ENCODE results near the gene FRMD1.

Gene FRMD1

GRCh38 chr6:168053957-168054471 lies 25.0 kb downstream of the FRMD1 start:
- DNase-seq = no peak

GRCh38 chr6:168053086-168053956 lies 25.7 kb downstream of the FRMD1 start:
- no peak for DNase-seq

GRCh38 chr6:168052291-168052891 lies 26.6 kb downstream of the FRMD1 start:
- DNase-seq = no peak

- DNase-seq = no peak
These were observed 27.4 kb downstream of the FRMD1 start for GRCh38 chr6:168051648-168052047.

GRCh38 chr6:168050881-168051586 lies 28.0 kb downstream of the FRMD1 start:
- DNase-seq = no peak

- DNase-seq = no peak
These were observed 28.7 kb downstream of the FRMD1 start for GRCh38 chr6:168050225-168050880.

- no peak for DNase-seq
These were observed 29.2 kb downstream of the FRMD1 start for GRCh38 chr6:168049706-168050224.

- no peak for DNase-seq
These were observed 29.7 kb downstream of the FRMD1 start for GRCh38 chr6:168049277-168049676.

- no peak for DNase-seq
These were observed 30.3 kb downstream of the FRMD1 start for GRCh38 chr6:168048724-168049025.

GRCh38 chr6:168047841-168048723 lies 30.9 kb downstream of the FRMD1 start:
- DNase-seq = no peak

- DNase-seq = no peak
These were observed 32.3 kb downstream of the FRMD1 start for GRCh38 chr6:168046696-168047095.

GRCh38 chr6:168045706-168046620 lies 33.0 kb downstream of the FRMD1 start:
- no peak for DNase-seq

- DNase-seq = no peak
These were observed 33.8 kb downstream of the FRMD1 start for GRCh38 chr6:168045141-168045691.

- no peak for DNase-seq
These were observed 34.4 kb downstream of the FRMD1 start for GRCh38 chr6:168044521-168045130.

- DNase-seq = no peak
These were observed 35.1 kb downstream of the FRMD1 start for GRCh38 chr6:168043848-168044415.

- DNase-seq = no peak
These were observed 35.7 kb downstream of the FRMD1 start for GRCh38 chr6:168043193-168043847.

GRCh38 chr6:168042426-168043192 lies 36.4 kb downstream of the FRMD1 start:
- no peak for DNase-seq

- no peak for DNase-seq
These were observed 37.1 kb downstream of the FRMD1 start for GRCh38 chr6:168041928-168042327.

Data from stimulated activated naive CD4-positive, alpha-beta T cell treated with Interleukin-2 at 50 U/mL for 16 hours (primary cell).